H54 (cell line): Measurements from ENCODE around the gene HOXD11.

ENCODE experiments used
- DNase-seq: peaks from one replicate; pipeline ENCODE4 v3.0.0; 2011; ENCODE audit warnings: low spot score, mixed read lengths; ENCODE audit not compliant: insufficient read length
- FAIRE-seq: peaks from 3 replicates; lab custom pipeline; 2011; peaks lifted over from hg19 to GRCh38; lab: Jason Lieb, UNC
- POLR2A ChIP-seq: IDR thresholded peaks from 2 replicates; pipeline ENCODE4 v1.6.1; 2011; ENCODE audit warnings: low read depth, mild to moderate bottlenecking, low read length

The HOXD11 gene

GRCh38 chr2:176149481-176149938 is 42.4 kb downstream of the HOXD11 start:
- TF ChIP-seq POLR2A = no peak
- DNase-seq (no peak), FAIRE-seq (no peak)

- TF ChIP-seq POLR2A = no peak
These were observed 43.0 kb downstream of the HOXD11 start for GRCh38 chr2:176149939-176150583.

GRCh38 chr2:176150584-176151441 is 43.7 kb downstream of the HOXD11 start:
- no peak for TF ChIP-seq POLR2A

More at GRCh38 chr2:176149939-176150583, 43.0 kb downstream of the HOXD11 start:
- no peak for DNase-seq
- FAIRE-seq = no peak

GRCh38 chr2:176151442-176152287 is 44.6 kb downstream of the HOXD11 start, which contains the start of gene HOXD4:
TSS of gene HOXD4 (plus strand) at chr2:176151550. CDS start at chr2:176151634, 84 bp downstream.
- no peak for DNase-seq

More at GRCh38 chr2:176150584-176151441, 43.7 kb downstream of the HOXD11 start:
- no peak for DNase-seq
- FAIRE-seq = no peak

GRCh38 chr2:176152350-176153181 is 45.5 kb downstream of the HOXD11 start:
- FAIRE-seq = no peak

More at GRCh38 chr2:176151442-176152287, 44.6 kb downstream of the HOXD11 start, which contains the start of gene HOXD4:
- no peak for FAIRE-seq
- TF ChIP-seq POLR2A = no peak

GRCh38 chr2:176154576-176155252 is 47.6 kb downstream of the HOXD11 start:
- DNase-seq (no peak), FAIRE-seq (no peak)
- no peak for TF ChIP-seq POLR2A

More at GRCh38 chr2:176152350-176153181, 45.5 kb downstream of the HOXD11 start:
- no peak for DNase-seq
- TF ChIP-seq POLR2A = no peak

GRCh38 chr2:176155356-176156044 is 48.4 kb downstream of the HOXD11 start:
- FAIRE-seq (no peak), DNase-seq (no peak)
- no peak for TF ChIP-seq POLR2A

- DNase-seq = no peak
- TF ChIP-seq POLR2A = no peak
- no peak for FAIRE-seq
These were observed 49.3 kb downstream of the HOXD11 start for GRCh38 chr2:176156301-176156806.

- TF ChIP-seq POLR2A = no peak
- no peak for DNase-seq
- no peak for FAIRE-seq
These were observed 49.9 kb downstream of the HOXD11 start, which contains the start of gene HOXD3 for GRCh38 chr2:176156807-176157498. TSS of gene HOXD3 (plus strand) at chr2:176157307. CDS start at chr2:176169115, 11,808 bp downstream.

GRCh38 chr2:176157499-176158185 is 50.6 kb downstream of the HOXD11 start:
- FAIRE-seq = no peak
- no peak for DNase-seq
- TF ChIP-seq POLR2A = no peak
